GM10248 (cell line): ENCODE results near the gene RNU5B-1.

Experiments
- CTCF ChIA-PET: fragments of 300-600 bp; sonication (Branson Sonifier 250); formaldehyde crosslinking; extraction: SDS; loops from one replicate; lab custom pipeline; 2021; ENCODE audit warnings: antibody characterized with exemption; lab: Yijun Ruan, JAX
- POLR2A ChIA-PET: fragments of 350-650 bp; sonication (Branson Sonifier 250); formaldehyde crosslinking; extraction: SDS; loops from one replicate; lab custom pipeline; 2020; ENCODE audit warnings: antibody characterized with exemption; lab: Yijun Ruan, JAX
- DNase-seq: peaks from one replicate; pipeline ENCODE4 v3.0.0; 2012; ENCODE audit errors: extremely low spot score
- TF ChIP-seq, protein P1 (sequence below): IDR thresholded peaks from 2 replicates; pipeline ENCODE4 v1.5.1; 2012; ENCODE audit warnings: mild to moderate bottlenecking, low read depth; ENCODE audit errors: extremely low read depth, missing control alignments, control extremely low read depth

Gene RNU5B-1

DNA sequence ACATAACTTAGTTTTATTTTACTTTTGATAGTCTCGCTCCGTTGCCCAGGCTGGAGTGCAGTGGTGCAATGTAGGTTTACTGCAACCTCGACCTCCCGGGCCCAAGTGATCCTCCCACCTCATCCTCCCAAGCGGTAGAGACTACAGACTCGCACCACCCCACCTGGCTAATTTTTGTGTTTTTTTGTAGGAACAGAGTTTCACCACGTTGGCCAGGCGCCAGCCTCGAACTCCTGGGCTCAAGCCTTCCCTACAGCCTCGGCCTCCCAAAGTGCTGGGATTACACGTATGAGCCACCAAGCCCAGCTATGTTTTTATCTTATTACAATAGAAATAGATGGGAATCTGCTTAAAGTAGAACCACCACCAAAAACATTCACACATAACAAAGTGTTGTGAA, 5.7 kb upstream of the RNU5B-1 start:
- TF ChIP-seq, protein P1, sequence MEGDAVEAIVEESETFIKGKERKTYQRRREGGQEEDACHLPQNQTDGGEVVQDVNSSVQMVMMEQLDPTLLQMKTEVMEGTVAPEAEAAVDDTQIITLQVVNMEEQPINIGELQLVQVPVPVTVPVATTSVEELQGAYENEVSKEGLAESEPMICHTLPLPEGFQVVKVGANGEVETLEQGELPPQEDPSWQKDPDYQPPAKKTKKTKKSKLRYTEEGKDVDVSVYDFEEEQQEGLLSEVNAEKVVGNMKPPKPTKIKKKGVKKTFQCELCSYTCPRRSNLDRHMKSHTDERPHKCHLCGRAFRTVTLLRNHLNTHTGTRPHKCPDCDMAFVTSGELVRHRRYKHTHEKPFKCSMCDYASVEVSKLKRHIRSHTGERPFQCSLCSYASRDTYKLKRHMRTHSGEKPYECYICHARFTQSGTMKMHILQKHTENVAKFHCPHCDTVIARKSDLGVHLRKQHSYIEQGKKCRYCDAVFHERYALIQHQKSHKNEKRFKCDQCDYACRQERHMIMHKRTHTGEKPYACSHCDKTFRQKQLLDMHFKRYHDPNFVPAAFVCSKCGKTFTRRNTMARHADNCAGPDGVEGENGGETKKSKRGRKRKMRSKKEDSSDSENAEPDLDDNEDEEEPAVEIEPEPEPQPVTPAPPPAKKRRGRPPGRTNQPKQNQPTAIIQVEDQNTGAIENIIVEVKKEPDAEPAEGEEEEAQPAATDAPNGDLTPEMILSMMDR: no peak
- POLR2A ChIA-PET: no interaction called here
- CTCF ChIA-PET: interaction anchor here (1.0 to 2.6 kb wide), 5 partner anchors 11 to 112 kb away, joined by 3 to 17 read pairs (median 6); partner anchors contain the start of genes CLPX and PARP16
- DNase-seq: no peak

DNA sequence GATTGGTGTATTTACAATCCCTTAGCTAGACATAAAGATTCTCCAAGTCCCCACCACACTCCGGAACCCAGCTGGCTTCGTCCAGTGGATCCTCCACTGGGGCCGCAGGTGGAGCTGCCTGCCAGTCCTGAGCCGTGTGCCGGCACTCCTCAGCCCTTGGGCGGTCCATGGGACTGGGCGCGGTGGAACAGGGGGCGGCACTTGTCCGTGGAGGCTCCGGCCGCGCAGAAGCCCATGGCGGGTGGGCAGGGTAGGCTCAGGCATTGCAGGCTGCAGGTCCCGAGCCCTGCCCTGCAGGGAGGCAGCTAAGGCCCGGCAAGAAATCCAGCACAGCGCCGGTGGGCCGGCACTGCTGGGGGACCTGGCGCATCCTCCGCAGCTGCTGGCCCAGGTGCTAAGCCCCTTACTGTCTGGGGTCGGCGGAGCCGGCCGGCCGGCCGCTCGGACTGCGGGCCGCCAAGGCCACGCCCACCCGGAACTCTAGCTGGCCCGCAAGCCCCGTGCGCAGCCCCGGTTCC, 3.5 kb upstream of the RNU5B-1 start:
- ChIA-PET POLR2A (no interaction called here), CTCF (interaction anchor here (1.7 to 3.4 kb wide), 3 partner anchors 8 to 113 kb away, joined by 3 to 19 read pairs (median 6); no protein-coding TSS in a partner anchor)
- TF ChIP-seq, protein P1: no peak
- no peak for DNase-seq

DNA sequence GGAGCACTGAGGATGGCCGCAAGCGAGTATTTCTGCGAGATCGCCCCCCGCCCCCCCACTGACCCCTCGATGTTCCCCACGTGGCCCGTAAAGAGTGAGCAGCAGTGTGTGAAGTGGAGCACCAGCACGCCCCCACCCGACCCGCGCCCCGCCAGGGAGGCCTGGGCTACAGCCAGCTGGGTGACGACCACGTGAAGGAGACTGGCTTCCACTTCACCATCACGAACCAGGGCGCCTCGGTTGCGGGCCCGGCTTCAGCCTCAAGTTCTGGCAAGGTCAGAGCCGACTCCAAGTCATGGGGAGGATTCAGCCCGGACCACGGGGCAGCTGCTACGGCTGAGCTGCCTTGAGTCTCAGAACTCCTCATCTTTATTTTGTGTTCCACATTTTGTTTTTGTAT, 2.4 kb upstream of the RNU5B-1 start:
- TF ChIP-seq, protein P1: no peak
- POLR2A ChIA-PET: no interaction called here
- CTCF ChIA-PET: interaction anchor here (1.7 to 3.4 kb wide), 2 partner anchors 90 to 114 kb away, joined by 3 to 19 read pairs; no protein-coding TSS in a partner anchor
- no peak for DNase-seq

DNA sequence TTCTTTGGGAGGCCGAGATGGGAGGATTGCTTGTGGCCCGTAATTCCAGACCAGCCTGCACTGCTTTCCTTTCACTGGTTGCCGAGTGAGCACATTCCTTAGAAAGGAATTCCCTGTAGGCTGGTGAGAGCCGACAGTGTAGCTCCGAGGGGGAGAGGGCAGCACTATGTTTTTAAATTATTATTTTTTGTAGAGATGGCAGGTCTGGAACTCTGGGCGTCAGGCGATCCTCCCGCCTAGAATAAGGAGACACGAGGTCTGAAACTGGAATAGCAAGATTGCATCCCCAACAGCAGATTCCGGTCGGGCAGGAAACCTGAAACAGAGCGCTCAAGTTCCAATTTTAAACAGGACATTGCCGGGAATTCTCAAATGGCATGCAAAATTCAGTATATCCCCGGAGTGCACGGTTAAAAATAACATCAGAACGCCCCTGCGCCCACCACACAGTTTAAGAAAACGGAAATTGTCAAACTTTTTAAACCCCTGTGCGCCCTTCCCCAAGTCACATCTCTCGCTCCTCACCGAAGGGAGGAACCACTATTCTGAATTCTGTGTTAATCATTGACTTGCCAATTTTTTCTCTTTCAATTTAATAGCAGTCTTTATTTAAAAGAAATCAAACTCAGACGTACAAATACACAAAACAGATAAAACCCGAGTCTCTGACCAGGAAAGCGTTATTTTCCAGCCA, 643 bp upstream of the RNU5B-1 start:
- POLR2A ChIA-PET: interaction anchor here (0.9 to 3.1 kb wide), 8 partner anchors 7 to 269 kb away, joined by 3 to 81 read pairs (median 12); partner anchors contain the start of genes CLPX, PARP16 and RNU5A-1
- CTCF ChIA-PET: interaction anchor here (1.0 to 1.4 kb wide), 5 partner anchors 9 to 270 kb away, joined by 3 to 4 read pairs (median 3); partner anchors contain the start of genes CILP and RNU5A-1
- TF ChIP-seq, protein P1: no peak
- DNase-seq: no peak

DNA sequence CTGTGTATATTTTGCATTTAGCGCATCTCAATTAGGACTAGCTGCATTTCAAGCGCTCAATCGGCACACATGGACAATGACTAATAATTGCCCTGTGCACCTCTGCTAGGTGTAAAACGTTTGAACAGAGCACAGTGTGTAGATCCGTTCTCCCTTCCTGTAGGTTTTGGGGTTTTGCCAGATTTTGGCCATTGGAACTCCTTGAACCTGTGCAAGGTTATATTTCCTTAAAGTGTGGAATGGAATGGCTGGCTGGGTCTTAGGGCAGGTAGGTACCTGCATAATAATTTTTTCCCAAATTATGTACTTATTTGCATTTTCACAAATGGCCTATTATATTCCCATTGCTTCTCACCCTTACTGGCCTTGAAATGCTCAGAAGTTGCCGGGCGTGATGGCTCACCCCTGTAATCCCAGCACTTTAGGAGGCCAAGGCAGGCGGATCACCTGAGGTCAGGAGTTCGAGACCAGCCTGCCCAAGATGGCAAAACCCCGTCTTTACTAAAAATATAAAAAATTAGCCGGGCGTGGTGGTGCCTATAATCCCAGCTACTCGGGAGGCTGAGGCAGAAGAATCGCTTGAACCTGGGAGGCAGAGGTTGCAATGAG, 777 bp downstream of the RNU5B-1 start:
- ChIA-PET POLR2A (interaction anchor here (0.6 to 3.1 kb wide), 76 partner anchors 9 to 1831 kb away, joined by 3 to 81 read pairs (median 4); partner anchors contain the start of genes CILP, CLPX, DPP8 and MEGF11), CTCF (interaction anchor here (0.7 to 2.3 kb wide), 15 partner anchors 10 to 271 kb away, joined by 3 to 14 read pairs (median 4); partner anchors contain the start of genes CILP, CLPX, PARP16 and RNU5A-1)
- no peak for DNase-seq
- TF ChIP-seq, protein P1: no peak

DNA sequence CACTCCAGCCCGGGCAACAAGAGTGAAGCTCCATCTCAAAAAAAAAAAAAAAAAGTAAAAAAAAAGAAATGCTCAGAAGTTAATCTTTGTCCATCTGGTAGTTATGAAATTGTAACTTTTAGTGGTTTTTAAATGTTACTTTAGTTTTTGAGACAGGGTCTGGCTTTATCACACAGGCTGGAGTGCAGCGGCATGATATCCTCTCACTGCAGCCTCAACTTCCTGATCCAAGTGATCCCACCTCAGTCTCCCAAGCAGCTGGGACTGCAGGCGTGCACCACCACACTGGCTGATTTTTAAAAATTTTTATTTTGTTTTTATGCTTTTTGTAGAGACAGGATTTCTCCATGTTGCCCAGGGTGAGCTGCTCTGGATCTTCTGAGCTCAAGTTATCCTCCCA, 1.3 kb downstream of the RNU5B-1 start:
- TF ChIP-seq, protein P1: no peak
- POLR2A ChIA-PET: interaction anchor here (0.6 to 3.1 kb wide), 49 partner anchors 9 to 1832 kb away, joined by 3 to 81 read pairs (median 5); partner anchors contain the start of genes CLPX, DPP8, MEGF11 and PARP16
- DNase-seq: no peak
- CTCF ChIA-PET: interaction anchor here (1.2 to 2.3 kb wide), 5 partner anchors 9 to 85 kb away, joined by 3 to 14 read pairs (median 7); partner anchors contain the start of gene PARP16
